GM19351 (cell line): ENCODE data around the gene AP2B1.

ENCODE experiments used
- ATAC-seq: cut with Tn5 transposase; IDR thresholded peaks from one replicate; pipeline ENCODE4 v1.9.1; 2021; ENCODE audit warnings: mild to moderate bottlenecking, moderate library complexity; ENCODE audit not compliant: unreplicated experiment

The AP2B1 gene

GRCh38 chr17:35726953-35727460, 139.9 kb downstream of the AP2B1 start:
- no peak for ATAC-seq

GRCh38 chr17:35727635-35728034, 140.5 kb downstream of the AP2B1 start:
- no peak for ATAC-seq

- no peak for ATAC-seq
Measured at GRCh38 chr17:35728551-35728950, 141.4 kb downstream of the AP2B1 start.

- ATAC-seq = no peak
Measured at GRCh38 chr17:35729405-35729833, 142.3 kb downstream of the AP2B1 start.

- no peak for ATAC-seq
Measured at GRCh38 chr17:35730400-35731005, 143.4 kb downstream of the AP2B1 start.

GRCh38 chr17:35731239-35731916, 144.3 kb downstream of the AP2B1 start, which contains the start of gene RASL10B:
Gene RASL10B, plus strand, starts transcription at chr17:35731639. Its CDS starts 3,546 bp downstream, at chr17:35735185.
- no peak for ATAC-seq

GRCh38 chr17:35731917-35732805, 145.0 kb downstream of the AP2B1 start:
- ATAC-seq = no peak

GRCh38 chr17:35732806-35733136, 145.6 kb downstream of the AP2B1 start:
- no peak for ATAC-seq

GRCh38 chr17:35733366-35733765, 146.2 kb downstream of the AP2B1 start:
- no peak for ATAC-seq

- ATAC-seq = no peak
Measured at GRCh38 chr17:35734396-35734795, 147.3 kb downstream of the AP2B1 start.

- no peak for ATAC-seq
Measured at GRCh38 chr17:35735036-35735805, 148.1 kb downstream of the AP2B1 start.

GRCh38 chr17:35736236-35736635, 149.1 kb downstream of the AP2B1 start:
- no peak for ATAC-seq

- no peak for ATAC-seq
Measured at GRCh38 chr17:35738519-35739133, 151.5 kb downstream of the AP2B1 start.

GRCh38 chr17:35740216-35740615, 153.1 kb downstream of the AP2B1 start:
- ATAC-seq = no peak

GRCh38 chr17:35740997-35741931, 154.1 kb downstream of the AP2B1 start:
- no peak for ATAC-seq

GRCh38 chr17:35742496-35742895, 155.4 kb downstream of the AP2B1 start:
- no peak for ATAC-seq

GRCh38 chr17:35742896-35743477, 155.9 kb downstream of the AP2B1 start:
- no peak for ATAC-seq

- no peak for ATAC-seq
Measured at GRCh38 chr17:35743626-35744328, 156.7 kb downstream of the AP2B1 start.
